Psoas muscle (tissue), 8 donors: ENCODE results near the gene NEIL1. TPM values are rescaled to one million over a fixed set of nuclear protein-coding genes. Genes with fewer than 3 reads are reported as not detected.
"Not testable (repeated sequence)": the region's sequence is repeated elsewhere in the genome, so short reads cannot be mapped to it uniquely, and the experiment has no call there.

ENCODE experiments used
- ATAC-seq, 4 donors: fragments of 200-7000 bp; cut with Tn5 transposase; one replicate each; pipeline ENCODE4 v1.9.1; 2020; ENCODE audit warnings: moderate library complexity in 3 of 4, mild to moderate bottlenecking in 2 of 4
- DNase-seq, 2 donors: peaks; one replicate each; pipeline ENCODE4 v3.0.0-alpha.2; 2020
- H3K27ac ChIP-seq: fragments of 200-600 bp; one replicate; pipeline ENCODE4 v1.8.0; 2022
- H3K27me3 ChIP-seq, 3 donors: fragments of 200-600 bp in 1 of 3; one replicate each; pipeline versions ENCODE4 v1.6.1 to v1.8.0; 2013 to 2022; ENCODE audit warnings: low read length in 2 of 3, mild to moderate bottlenecking in 2 of 3, moderate library complexity in 1 of 3; ENCODE audit not compliant: insufficient read depth in 3 of 3
- H3K36me3 ChIP-seq, 2 donors: fragments of 200-600 bp in 1 of 2; one replicate each; pipeline versions ENCODE4 v1.6.1 to v1.8.0; 2013 to 2022; ENCODE audit warnings: low read depth in 1 of 2, mild to moderate bottlenecking in 1 of 2, moderate library complexity in 1 of 2; ENCODE audit not compliant: insufficient read depth in 1 of 2
- H3K4me1 ChIP-seq: fragments of 200-600 bp; one replicate; pipeline ENCODE4 v1.8.0; 2022
- H3K4me3 ChIP-seq: fragments of 200-600 bp; one replicate; pipeline ENCODE4 v1.8.0; 2022; ENCODE audit warnings: mild to moderate bottlenecking
- H3K9me3 ChIP-seq: fragments of 200-600 bp; one replicate; pipeline ENCODE4 v1.8.0; 2022
- CTCF ChIP-seq: fragments of 200-600 bp; IDR thresholded peaks from one replicate; pipeline ENCODE4 v1.8.0; 2022; ENCODE audit warnings: antibody characterized with exemption
- WGBS, 3 donors: extraction: QIAGEN DNeasy Blood & Tissue Kit; methylation state at CpG; one replicate each; pipeline versions ENCODE4 v1.1.6 to v1.1.7; 2013; 5-methylcytosine and 5-hydroxymethylcytosine counted together
- intact Hi-C, 2 donors: fragments of 100-400 bp; cut with DNase I; formaldehyde crosslinking; loops; one replicate each; pipeline versions ENCODE4 v1.11.0 to v1.14.2; 2022
- polyA plus RNA-seq, 3 donors: library from polyadenylated mRNA; stranded (reverse); fragments of 200-250 nt; gene quantifications; one replicate each; pipeline ENCODE4 v1.2.3, GENCODE V29; 2013
- total RNA-seq, 4 donors: library from RNA; stranded (reverse); fragmentation: NEBNext Ultra II Directional in 2 of 4; extraction: Animal tissue kit (Norgen Biotek cat#: 25700) in 2 of 4; gene quantifications; one replicate each; pipeline versions ENCODE4 v1.2.1 to v1.2.4, GENCODE V29; 2021 to 2023
- donor health status: healthy with polysubstance abuse.
- donor health status: DM: no; HTN: no; CAD: no; lungs with moderate emphysema.
- donor health status: Bipolar disorder and iron deficiency.
- donor health status: healthy.
- donor health status: DM: yes; HTN: yes; CAD: no.
- donor health status: DM: no; HTN: no; CAD: no.
- donor health status: DM: no; HTN: no; CAD: no.
- donor health status: DM: yes; HTN: yes; CAD: no.

Gene NEIL1
- total and polyA plus RNA-seq, 7 donors: 3.2 to 11.3 (median 4.4) TPM

GRCh38 chr15:75342221-75342620 lies 4.6 kb upstream of the NEIL1 start:
- Histone ChIP-seq H3K9me3 (no peaks in the 10 kb centered on the region), H3K36me3 (peaks cover 0 to 31% of the 10 kb centered on the region in 2 donors), H3K4me3 (no peak overlapping the region), H3K27me3 (no peaks in the 10 kb centered on the region), H3K4me1 (no peaks in the 10 kb centered on the region), H3K27ac (no peak overlapping the region)
- no peak for ATAC-seq
- WGBS, 3 donors: 85 to 87% (median 86%) methylated on average over 6 of the region's 6 CpGs
- intact Hi-C loops: no loop called here
- no peak for TF ChIP-seq CTCF
- DNase-seq: no peak

DNA sequence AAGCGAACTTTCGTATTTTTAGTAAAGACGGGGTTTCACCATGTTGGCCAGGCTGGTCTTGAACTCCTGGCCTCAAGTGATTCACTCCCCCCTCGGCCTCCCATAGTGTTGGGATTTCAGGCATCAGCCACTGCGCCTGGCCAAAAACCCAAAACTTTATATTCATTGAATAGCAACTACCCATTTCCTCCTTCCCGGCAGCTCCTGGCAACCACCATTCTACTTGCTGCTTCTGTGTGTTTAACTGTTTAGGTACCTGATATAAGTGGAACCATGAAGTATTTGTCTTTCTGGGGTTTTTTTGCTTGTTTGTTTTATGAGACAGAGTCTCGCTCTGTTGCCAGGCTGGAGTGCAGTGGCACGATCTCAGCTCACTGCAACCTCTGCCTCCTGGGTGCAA lies 2.9 kb upstream of the NEIL1 start:
- H3K4me1 ChIP-seq, intact Hi-C loops, ATAC-seq, H3K4me3 ChIP-seq, H3K27me3 ChIP-seq, H3K9me3 ChIP-seq, H3K27ac ChIP-seq: not testable (repeated sequence)
- peaks cover 0 to 25% of the 10 kb centered on the region in 2 donors for H3K36me3 ChIP-seq
- peak in 1 of 2 donors; percentile 32 for DNase-seq
- WGBS, 3 donors: 54 to 61% (median 55%) methylated on average over 8 of the region's 8 CpGs

DNA sequence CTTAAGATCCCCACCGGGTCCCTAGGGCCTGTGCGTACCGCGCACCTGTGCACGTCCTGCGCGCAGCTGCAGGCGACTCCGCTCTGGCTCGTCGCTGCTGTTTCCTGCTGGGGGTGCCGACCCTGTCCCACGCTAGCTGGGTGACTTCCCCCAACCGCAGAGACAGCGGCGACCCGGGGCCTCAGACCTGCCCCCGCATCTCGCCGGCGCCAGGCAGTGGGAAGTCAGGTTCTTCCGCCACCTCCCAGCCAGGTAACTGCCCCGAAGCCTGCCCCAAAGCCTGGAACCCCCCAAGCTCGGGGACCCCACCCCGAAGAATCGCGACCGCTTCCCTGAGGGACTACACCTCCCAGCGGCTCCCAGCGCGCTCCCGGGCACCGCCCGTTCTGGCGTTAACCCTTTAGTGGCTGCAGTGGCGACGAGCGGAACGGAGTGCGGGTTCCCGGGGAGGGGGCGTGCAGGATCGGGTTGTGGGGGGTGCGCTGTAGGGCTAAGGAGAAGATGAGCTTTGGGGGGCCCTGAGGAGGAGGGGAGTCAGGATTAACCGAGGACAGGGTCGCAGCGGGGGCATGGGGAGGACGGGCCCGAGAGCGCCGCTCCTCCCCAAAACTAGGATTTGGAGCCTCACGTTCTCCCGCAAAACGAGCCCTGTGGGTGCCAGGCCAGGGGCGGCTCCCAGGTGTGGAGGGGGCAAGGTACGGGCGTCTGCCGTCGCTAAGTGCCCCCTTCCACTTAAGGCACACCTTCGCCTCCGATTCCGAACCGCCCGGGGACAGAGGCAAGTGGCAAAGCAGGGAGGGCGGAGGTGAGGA lies 589 bp downstream of the NEIL1 start:
- peak; percentile 70 to 88 (median 76) for ATAC-seq

GRCh38 chr15:75348034-75348561 lies 1.3 kb downstream of the NEIL1 start:
- Histone ChIP-seq H3K36me3 (no peaks in the 10 kb centered on the region), H3K4me1 (peaks cover 8% of the 10 kb centered on the region), H3K27ac (peak overlapping the region; percentile 74), H3K27me3 (no peaks in the 10 kb centered on the region), H3K9me3 (no peaks in the 10 kb centered on the region), H3K4me3 (peak overlapping the region; percentile 96)
- no peak for TF ChIP-seq CTCF
- WGBS, 3 donors: 0 to 1% (median 1%) methylated on average over 29 to 45 of the region's 45 CpGs
- peak in 1 of 2 donors; percentile 64 for DNase-seq
- intact Hi-C loops: no loop called here
- ATAC-seq: peak; percentile 25 to 52 (median 42)

More for the DNA sequence above, 589 bp downstream of the NEIL1 start:
- Histone ChIP-seq H3K27me3 (no peaks in the 10 kb centered on the region), H3K4me3 (peak overlapping the region; percentile 96), H3K4me1 (peaks cover 8% of the 10 kb centered on the region), H3K9me3 (no peaks in the 10 kb centered on the region), H3K36me3 (no peaks in the 10 kb centered on the region), H3K27ac (peak overlapping the region; percentile 74)
- no peak for TF ChIP-seq CTCF
- intact Hi-C loops: no loop called here
- WGBS, 3 donors: 1% methylated on average over 42 to 65 of the region's 65 CpGs
- DNase-seq: peak; percentile 65 to 86

GRCh38 chr15:75348562-75349350 lies 1.9 kb downstream of the NEIL1 start:
- WGBS, 3 donors: 33 to 36% (median 33%) methylated on average over 45 to 46 of the region's 46 CpGs
- Histone ChIP-seq H3K9me3 (no peaks in the 10 kb centered on the region), H3K27me3 (no peaks in the 10 kb centered on the region), H3K27ac (no peak overlapping the region), H3K36me3 (no peaks in the 10 kb centered on the region), H3K4me3 (peak overlapping the region; percentile 96), H3K4me1 (peaks cover 8% of the 10 kb centered on the region)
- ATAC-seq: peak; percentile 9 to 33 (median 14)
- peak in 1 of 2 donors; percentile 58 for DNase-seq
- no peak for TF ChIP-seq CTCF
- intact Hi-C loops: no loop called here

DNA sequence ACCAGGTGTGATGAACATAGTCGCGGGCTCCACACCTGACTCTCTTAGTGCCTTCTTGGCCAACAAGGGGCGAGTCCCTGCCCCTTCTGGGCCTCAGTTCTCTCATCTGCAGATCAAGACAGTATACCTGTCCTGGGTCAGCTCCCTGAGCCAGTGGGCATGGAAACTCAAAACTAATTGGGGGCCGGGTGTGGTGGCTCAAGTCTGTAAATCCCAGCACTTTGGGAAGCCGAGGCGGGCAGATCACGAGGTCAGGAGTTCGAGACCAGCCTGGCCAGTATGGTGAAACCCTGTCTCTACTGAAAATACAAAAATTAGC lies 2.5 kb downstream of the NEIL1 start:
- H3K4me1 ChIP-seq, intact Hi-C loops, H3K27me3 ChIP-seq, H3K4me3 ChIP-seq, DNase-seq, H3K27ac ChIP-seq, H3K9me3 ChIP-seq, H3K36me3 ChIP-seq, ATAC-seq: not testable (repeated sequence)
- 74 to 82% (median 78%) methylated on average over 8 of the region's 8 CpGs for WGBS, 3 donors
